ENCODE data around the gene SLC4A2.

GRCh38 chr7:151035026-151035717, 24.2 kb upstream of the SLC4A2 start:
- TF ChIP-seq YY1 (IDR thresholded peaks at IDR 0.05; ENCODE audit: insufficient read depth, insufficient read length): no peak
- no peak for TF ChIP-seq SUZ12 (IDR thresholded peaks at IDR 0.05; ENCODE audit: extremely low read depth, insufficient read depth, insufficient read length)

All from NT2/D1 (cell line).